ENCODE results near the gene BCAS2.

Gene BCAS2

GRCh38 chr1:114595602-114596001 lies 14.2 kb upstream of the BCAS2 start:
- Histone ChIP-seq H3K27me3 (ENCODE audit: low read length) (no peaks in the 10 kb centered on the region), H3K9ac (ENCODE audit: low read length) (no peak overlapping the region), H3K4me3 (ENCODE audit: insufficient read depth, low read length, poor library complexity, severe bottlenecking) (no peak overlapping the region), H3K27ac (ENCODE audit: low read depth, low read length) (no peak overlapping the region), H3K4me2 (ENCODE audit: low read depth, low read length, poor library complexity, severe bottlenecking) (no peak overlapping the region), H3K9me2 (replicated peaks; ENCODE audit: insufficient read depth, low read length) (no peaks in the 10 kb centered on the region), H2AFZ (ENCODE audit: low read depth, low read length, severe bottlenecking) (no peak overlapping the region), H3K79me2 (ENCODE audit: insufficient read depth, low read length) (no peaks in the 10 kb centered on the region), H3F3A (ENCODE audit: insufficient read depth) (no peaks in the 10 kb centered on the region), H3K9me3 (ENCODE audit: insufficient read depth, low read length) (no peaks in the 10 kb centered on the region), H3K36me3 (ENCODE audit: low read length) (no peaks in the 10 kb centered on the region), H4K20me1 (ENCODE audit: low read depth, low read length) (no peaks in the 10 kb centered on the region)
- TF ChIP-seq CTCF (IDR thresholded peaks at IDR 0.05; ENCODE audit: insufficient read depth, low read length, poor library complexity, severe bottlenecking) (no peak), EZH2phosphoT487 (conservative IDR thresholded peaks at IDR 0.05; ENCODE audit: low read length) (no peak)

GRCh38 chr1:114594046-114594445 lies 12.6 kb upstream of the BCAS2 start:
- Histone ChIP-seq H3K27me3 (ENCODE audit: low read length) (no peaks in the 10 kb centered on the region), H3K27ac (ENCODE audit: low read depth, low read length) (no peak overlapping the region), H3K36me3 (ENCODE audit: low read length) (no peaks in the 10 kb centered on the region), H2AFZ (ENCODE audit: low read depth, low read length, severe bottlenecking) (no peak overlapping the region), H3K9me2 (replicated peaks; ENCODE audit: insufficient read depth, low read length) (no peaks in the 10 kb centered on the region), H3K9ac (ENCODE audit: low read length) (no peak overlapping the region), H3K79me2 (ENCODE audit: insufficient read depth, low read length) (no peaks in the 10 kb centered on the region), H3K4me3 (ENCODE audit: insufficient read depth, low read length, poor library complexity, severe bottlenecking) (no peak overlapping the region), H3K4me2 (ENCODE audit: low read depth, low read length, poor library complexity, severe bottlenecking) (no peak overlapping the region), H4K20me1 (ENCODE audit: low read depth, low read length) (no peaks in the 10 kb centered on the region), H3K9me3 (ENCODE audit: insufficient read depth, low read length) (no peaks in the 10 kb centered on the region), H3F3A (ENCODE audit: insufficient read depth) (no peaks in the 10 kb centered on the region)
- TF ChIP-seq CTCF (IDR thresholded peaks at IDR 0.05; ENCODE audit: insufficient read depth, low read length, poor library complexity, severe bottlenecking) (no peak), EZH2phosphoT487 (conservative IDR thresholded peaks at IDR 0.05; ENCODE audit: low read length) (no peak)

GRCh38 chr1:114589122-114589521 lies 7.7 kb upstream of the BCAS2 start:
- no peaks in the 10 kb centered on the region; the same call in 1 of the 2 replicates for H3K27me3 ChIP-seq (ENCODE audit: low read length)

More at GRCh38 chr1:114589122-114589521, 7.7 kb upstream of the BCAS2 start:
- H3K27ac ChIP-seq (ENCODE audit: low read depth, low read length): no peak overlapping the region
- no peak overlapping the region for H3K4me2 ChIP-seq (ENCODE audit: low read depth, low read length, poor library complexity, severe bottlenecking)
- H3K36me3 ChIP-seq (ENCODE audit: low read length): no peaks in the 10 kb centered on the region
- no peak overlapping the region for H2AFZ ChIP-seq (ENCODE audit: low read depth, low read length, severe bottlenecking)
- no peaks in the 10 kb centered on the region for H4K20me1 ChIP-seq (ENCODE audit: low read depth, low read length)
- H3F3A ChIP-seq (ENCODE audit: insufficient read depth): no peaks in the 10 kb centered on the region
- no peak overlapping the region for H3K9ac ChIP-seq (ENCODE audit: low read length)
- TF ChIP-seq EZH2phosphoT487 (conservative IDR thresholded peaks at IDR 0.05; ENCODE audit: low read length) (no peak), CTCF (IDR thresholded peaks at IDR 0.05; ENCODE audit: insufficient read depth, low read length, poor library complexity, severe bottlenecking) (no peak)
- no peaks in the 10 kb centered on the region for H3K9me2 ChIP-seq (replicated peaks; ENCODE audit: insufficient read depth, low read length)
- no peaks in the 10 kb centered on the region for H3K79me2 ChIP-seq (ENCODE audit: insufficient read depth, low read length)
- no peaks in the 10 kb centered on the region for H3K9me3 ChIP-seq (ENCODE audit: insufficient read depth, low read length)
- H3K4me3 ChIP-seq (ENCODE audit: insufficient read depth, low read length, poor library complexity, severe bottlenecking): no peak overlapping the region

All from SU-DHL-6 (cell line).